Astrocyte (in vitro differentiated cells and primary cell): ENCODE data around the gene CDKN2AIP. TPM values are rescaled to one million over a fixed set of nuclear protein-coding genes. Genes with fewer than 3 reads are reported as not detected.

Source experiments
- DNase-seq: peaks from one replicate; pipeline ENCODE4 v3.0.0-alpha.2; 2010; ENCODE audit warnings: low read depth
- FAIRE-seq: peaks from 2 replicates; lab custom pipeline; 2011; peaks lifted over from hg19 to GRCh38; lab: Jason Lieb, UNC
- H2AFZ ChIP-seq: 2 replicates; pipeline ENCODE4 v1.6.0; 2012; ENCODE audit warnings: low read depth, low read length, inconsistent platforms
- H3K27ac ChIP-seq: 2 replicates; pipeline ENCODE4 v1.5.1; 2011; ENCODE audit warnings: low read depth, low read length, inconsistent platforms
- H3K27me3 ChIP-seq: 2 replicates; pipeline ENCODE4 v1.6.0; 2011; ENCODE audit warnings: low read length, inconsistent platforms; ENCODE audit not compliant: insufficient read depth
- H3K36me3 ChIP-seq: 2 replicates; pipeline ENCODE4 v1.5.1; 2011; ENCODE audit warnings: low read length, inconsistent platforms; ENCODE audit not compliant: insufficient read depth
- H3K4me1 ChIP-seq: 2 replicates; pipeline ENCODE4 v1.5.1; 2011; ENCODE audit warnings: low read length, inconsistent platforms; ENCODE audit not compliant: insufficient read depth
- H3K4me2 ChIP-seq: 2 replicates; pipeline ENCODE4 v1.6.0; 2012; ENCODE audit warnings: low read length, inconsistent platforms
- H3K4me3 ChIP-seq: 2 replicates; pipeline ENCODE4 v1.5.1; 2011; ENCODE audit warnings: low read depth, mild to moderate bottlenecking, low read length, inconsistent platforms; ENCODE audit not compliant: insufficient read depth
- H3K79me2 ChIP-seq: 2 replicates; pipeline ENCODE4 v1.6.0; 2012; ENCODE audit warnings: mild to moderate bottlenecking, low read length, inconsistent platforms; ENCODE audit not compliant: insufficient read depth
- H3K9ac ChIP-seq: 2 replicates; pipeline ENCODE4 v1.6.0; 2012; ENCODE audit warnings: mild to moderate bottlenecking, low read length, inconsistent platforms
- H3K9me3 ChIP-seq: 2 replicates; pipeline ENCODE4 v1.5.1; 2012; ENCODE audit warnings: low read depth, mild to moderate bottlenecking, low read length, inconsistent platforms; ENCODE audit not compliant: insufficient read depth
- H4K20me1 ChIP-seq: 2 replicates; pipeline ENCODE4 v1.6.0; 2012; ENCODE audit warnings: low read length, inconsistent platforms; ENCODE audit not compliant: insufficient read depth
- H3K27ac Mint-ChIP-seq: one replicate; pipeline ENCODE4 v1.8.0; 2021; ENCODE audit warnings: mild to moderate bottlenecking, mixed read lengths; ENCODE audit not compliant: unreplicated experiment
- H3K27me3 Mint-ChIP-seq: one replicate; pipeline ENCODE4 v1.8.0; 2021; ENCODE audit warnings: low read depth, mixed read lengths; ENCODE audit not compliant: unreplicated experiment
- H3K36me3 Mint-ChIP-seq: one replicate; pipeline ENCODE4 v1.8.0; 2021; ENCODE audit warnings: low read depth, mixed read lengths; ENCODE audit not compliant: unreplicated experiment
- H3K4me1 Mint-ChIP-seq: one replicate; pipeline ENCODE4 v1.8.0; 2021; ENCODE audit warnings: low read depth, mixed read lengths; ENCODE audit not compliant: unreplicated experiment
- H3K4me3 Mint-ChIP-seq: one replicate; pipeline ENCODE4 v1.8.0; 2021; ENCODE audit warnings: mild to moderate bottlenecking, moderate library complexity, mixed read lengths; ENCODE audit not compliant: unreplicated experiment
- H3K9me3 Mint-ChIP-seq: one replicate; pipeline ENCODE4 v1.8.0; 2021; ENCODE audit warnings: mild to moderate bottlenecking, mixed read lengths; ENCODE audit not compliant: unreplicated experiment
- CTCF ChIP-seq: IDR thresholded peaks from 2 replicates; pipeline ENCODE4 v1.5.1; 2011; ENCODE audit warnings: low read depth, mild to moderate bottlenecking, inconsistent platforms, low read length, moderate library complexity; ENCODE audit not compliant: insufficient read depth
- EZH2 ChIP-seq: IDR thresholded peaks from 2 replicates; pipeline ENCODE4 v1.6.1; 2012; ENCODE audit warnings: mild to moderate bottlenecking, low read length, inconsistent platforms; ENCODE audit not compliant: insufficient read depth
- total RNA-seq: library from RNA; stranded (reverse); gene quantifications from 2 replicates; pipeline ENCODE4 v1.2.1, GENCODE V29; 2021

Gene CDKN2AIP
- total RNA-seq, 1 donor from 2014 or later, result 11.6 TPM

GRCh38 chr4:183483997-183484396 is 39.6 kb downstream of the CDKN2AIP start:
- Histone ChIP-seq H2AFZ (no peak overlapping the region), H3K36me3 (no peaks in the 10 kb centered on the region), H3K4me3 (no peak overlapping the region), H3K4me1 (peaks cover 4% of the 10 kb centered on the region), H3K79me2 (no peaks in the 10 kb centered on the region), H3K27me3 (no peaks in the 10 kb centered on the region), H3K4me2 (no peak overlapping the region), H4K20me1 (no peaks in the 10 kb centered on the region), H3K9me3 (no peaks in the 10 kb centered on the region), H3K27ac (no peak overlapping the region), H3K9ac (no peak overlapping the region)
- DNase-seq (no peak), FAIRE-seq (no peak)
- Mint-ChIP-seq H3K36me3 (peaks cover 2% of the 10 kb centered on the region), H3K4me1 (no peaks in the 10 kb centered on the region), H3K27ac (no peak overlapping the region), H3K27me3 (no peaks in the 10 kb centered on the region), H3K9me3 (peaks cover 2% of the 10 kb centered on the region), H3K4me3 (no peak overlapping the region)
- TF ChIP-seq CTCF, result no peak
- TF ChIP-seq EZH2, result no peak

- no peaks in the 10 kb centered on the region for H3K27me3 ChIP-seq
- H3K4me2 ChIP-seq, result peak overlapping the region; percentile 11
- H3K27ac Mint-ChIP-seq, result no peak overlapping the region
These were observed 41.1 kb downstream of the CDKN2AIP start for GRCh38 chr4:183485411-183486160.

More at GRCh38 chr4:183485411-183486160, 41.1 kb downstream of the CDKN2AIP start:
- no peak overlapping the region for H3K9ac ChIP-seq
- FAIRE-seq (no peak), DNase-seq (no peak)
- no peaks in the 10 kb centered on the region for H3K9me3 ChIP-seq
- Mint-ChIP-seq H3K4me3 (no peak overlapping the region), H3K27me3 (no peaks in the 10 kb centered on the region), H3K9me3 (peaks cover 2% of the 10 kb centered on the region), H3K36me3 (peaks cover 2% of the 10 kb centered on the region), H3K4me1 (no peaks in the 10 kb centered on the region)
- no peaks in the 10 kb centered on the region for H3K79me2 ChIP-seq
- no peaks in the 10 kb centered on the region for H3K36me3 ChIP-seq
- H3K27ac ChIP-seq, result no peak overlapping the region
- no peak for TF ChIP-seq CTCF
- H3K4me3 ChIP-seq, result no peak overlapping the region
- H4K20me1 ChIP-seq, result no peaks in the 10 kb centered on the region
- H3K4me1 ChIP-seq, result peaks cover 4% of the 10 kb centered on the region
- H2AFZ ChIP-seq, result no peak overlapping the region
